ENCODE data around the gene MTG2. TPM values are rescaled to one million over a fixed set of nuclear protein-coding genes. Genes with fewer than 3 reads are reported as not detected.

Gene MTG2
- 14.7 and 19.1 TPM in 2 replicates for total RNA-seq

GRCh38 chr20:62182469-62183425 is at the start of gene MTG2:
MTG2 (plus strand) TSS chr20:62183028; CDS start chr20:62193421, 10,393 bp downstream.

DNA sequence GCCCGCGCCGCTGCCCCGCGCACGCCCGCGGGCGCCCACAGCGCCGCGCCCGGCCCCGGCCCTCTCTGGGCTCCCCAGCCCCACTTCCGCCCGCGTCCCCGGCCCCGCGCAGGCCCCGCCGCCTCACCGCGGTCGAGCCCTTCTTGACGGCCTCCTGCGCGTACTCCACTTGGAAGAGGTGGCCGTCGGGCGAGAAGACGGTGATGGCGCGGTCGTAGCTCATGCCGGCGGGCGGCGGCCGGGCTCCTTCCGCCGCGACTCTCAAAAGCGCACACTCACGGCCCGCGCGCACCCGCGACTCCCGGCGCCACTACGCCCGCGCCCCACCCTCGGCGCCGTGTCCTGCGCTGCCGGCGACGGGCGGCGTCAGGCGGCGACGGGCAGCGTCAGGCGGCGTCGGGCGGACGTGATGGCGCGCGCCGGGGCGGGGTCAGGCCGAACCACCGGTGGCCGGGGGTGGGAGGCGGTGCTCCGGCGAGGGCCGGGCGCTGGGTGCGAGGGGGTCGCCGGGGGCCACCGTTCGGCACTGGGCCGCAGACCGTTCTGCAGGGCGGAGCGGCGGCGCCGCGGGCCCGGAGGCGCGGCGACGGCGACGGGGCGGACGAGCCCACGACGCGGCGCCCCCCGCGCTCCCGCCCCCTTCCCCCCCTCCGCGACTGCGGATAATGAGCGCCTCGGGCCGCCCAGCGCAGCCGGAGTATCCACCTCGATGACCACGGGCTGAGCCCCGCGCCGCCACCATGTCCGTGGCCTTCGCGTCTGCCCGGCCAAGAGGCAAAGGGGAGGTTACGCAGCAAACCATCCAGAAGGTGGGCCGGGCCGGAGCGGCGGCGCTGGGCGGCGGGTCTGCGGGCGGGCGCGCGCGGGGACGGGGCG is 39.5 kb upstream of the MTG2 start, which contains the start of the genes PSMA7 and SS18L1:
Gene PSMA7, minus strand, starts transcription at position 314 of the 876 bp plus-strand sequence. Its CDS starts 91 bp downstream, at position 223.
Gene SS18L1, plus strand, starts transcription at position 689 of the 876 bp plus-strand sequence. Its CDS starts 52 bp downstream, at position 741.

DNA sequence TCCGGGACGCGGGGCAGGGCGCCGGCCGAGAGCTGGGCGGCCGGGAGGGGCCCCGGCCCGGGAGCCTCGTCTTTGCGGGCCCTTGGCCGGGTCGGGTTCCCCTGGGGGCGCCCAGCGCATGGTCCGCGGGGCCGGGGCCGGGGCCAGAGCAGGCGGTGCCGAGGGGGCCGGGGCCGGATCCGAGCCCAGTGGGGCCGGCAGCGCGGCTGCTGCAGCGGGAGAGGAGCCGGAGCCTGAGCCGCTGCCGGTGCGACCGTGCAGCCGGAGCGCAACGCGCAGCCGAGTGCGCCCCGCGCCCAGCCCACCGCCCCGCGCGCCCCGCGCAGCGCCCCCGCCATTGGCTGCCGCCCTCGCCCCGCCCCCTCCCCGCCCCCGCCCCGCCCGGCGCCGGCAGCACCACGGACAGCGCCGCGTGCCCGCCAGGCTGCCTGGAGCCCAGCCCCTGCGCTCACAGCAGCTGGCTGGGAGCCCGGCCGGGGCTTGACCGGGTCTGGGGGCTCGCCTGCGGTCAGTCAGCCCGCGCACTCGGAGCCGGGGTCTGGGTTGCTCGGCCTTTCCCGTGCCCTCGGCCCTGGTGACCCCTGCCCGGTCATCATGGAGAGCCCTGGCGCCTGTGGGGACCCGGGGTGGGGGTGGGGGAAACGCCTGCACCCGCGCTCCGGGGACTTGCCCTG is 37.3 kb downstream of the MTG2 start, which contains the start of gene HRH3:
Gene HRH3, minus strand, starts transcription at position 287 of the 674 bp plus-strand sequence. CDS start 308 bp downstream, outside the sequence.

DNA sequence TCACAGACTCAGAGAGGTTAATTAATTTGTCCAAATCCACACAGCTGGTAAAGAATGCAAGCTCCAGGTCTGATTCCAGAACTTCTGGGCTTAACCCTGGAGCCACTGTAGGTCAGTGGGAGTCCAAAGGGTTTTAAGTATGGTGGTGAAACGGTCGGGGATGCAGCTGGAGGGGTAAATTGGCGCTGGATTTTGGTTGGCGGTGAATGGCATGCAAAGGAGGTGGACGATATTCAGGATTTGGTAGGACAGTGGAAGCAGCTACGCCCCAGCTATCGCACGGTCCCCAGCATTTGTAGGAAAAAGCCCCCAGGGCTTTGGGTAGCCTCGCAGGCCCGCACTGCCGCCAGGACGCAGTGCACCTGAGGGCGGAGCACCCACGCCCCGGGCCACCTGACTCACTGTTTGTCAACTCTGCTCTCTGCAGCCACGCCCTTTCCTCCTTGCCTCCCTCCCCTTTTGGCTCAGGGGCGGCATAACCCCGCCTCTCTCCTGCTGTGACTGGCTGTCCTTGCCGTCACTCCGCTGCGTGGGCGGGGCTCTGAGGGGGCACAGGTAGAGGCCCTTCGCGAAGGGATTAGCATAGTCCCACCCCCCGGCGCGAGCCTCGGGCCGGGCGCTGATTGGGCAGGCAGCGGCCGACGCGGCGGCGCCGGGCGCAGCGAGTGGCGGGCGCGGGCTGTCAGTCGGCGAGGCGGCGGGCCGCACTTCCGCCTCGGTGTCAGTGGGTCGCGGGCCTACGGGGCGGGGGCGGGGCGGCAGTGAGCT is 55.2 kb downstream of the MTG2 start, which contains the start of gene OSBPL2:
Gene OSBPL2, plus strand, starts transcription at position 721 of the 768 bp plus-strand sequence. CDS start 17,664 bp downstream, outside the sequence.

Other genes starting within 250 kb of the MTG2 start
- 6.5 and 8.0 TPM in 2 replicates for gene TAF4, start 117.1 kb upstream of the MTG2 start, total RNA-seq
- 26.1 and 31.9 TPM in 2 replicates for gene LSM14B, start 60.6 kb upstream of the MTG2 start, total RNA-seq
- 351 and 421 TPM in 2 replicates for gene PSMA7, start 39.6 kb upstream of the MTG2 start, total RNA-seq
- gene SS18L1, start 39.3 kb upstream of the MTG2 start, total RNA-seq, result 15.0 and 15.7 TPM in 2 replicates
- gene HRH3, start 37.2 kb downstream of the MTG2 start, total RNA-seq, result not detected in 2 replicates
- gene OSBPL2, start 55.5 kb downstream of the MTG2 start, total RNA-seq, result 23.5 and 25.2 TPM in 2 replicates
- 182 and 188 TPM in 2 replicates for gene ADRM1, start 120.0 kb downstream of the MTG2 start, total RNA-seq
- 53.6 and 61.2 TPM in 2 replicates for gene LAMA5, start 184.3 kb downstream of the MTG2 start, total RNA-seq
- gene RPS21, start 204.1 kb downstream of the MTG2 start, total RNA-seq, result 715 and 841 TPM in 2 replicates
- 2.7 and 3.9 TPM in 2 replicates for gene CABLES2, start 224.3 kb downstream of the MTG2 start, total RNA-seq
- not detected in 2 replicates for gene RBBP8NL, start 244.5 kb downstream of the MTG2 start, total RNA-seq